A549 (cell line): Measurements from ENCODE around the gene SLC1A4. TPM values are rescaled to one million over a fixed set of nuclear protein-coding genes. Genes with fewer than 3 reads are reported as not detected.

Experiments used
- ATAC-seq, 2 experiments: fragments of 200-7000 bp in 1 of 2; fragments of >200 bp in 1 of 2; cut with Nextera tagmentation in 1 of 2; cut with Tn5 transposase in 1 of 2; 3 replicates each; pipeline versions ENCODE4 v1.8.0 to v1.9.1; 2018 to 2020; ENCODE audit warnings: mild to moderate bottlenecking in 1 of 2, moderate library complexity in 1 of 2
- CTCF ChIA-PET: fragments of 300-600 bp; sonication (Branson Sonifier 250); formaldehyde crosslinking; extraction: SDS; loops from one replicate; lab custom pipeline; 2021; ENCODE audit warnings: antibody characterized with exemption, inconsistent platforms; lab: Yijun Ruan, JAX
- POLR2A ChIA-PET: fragments of 350-600 bp; formaldehyde crosslinking; extraction: SDS; loops from one replicate; lab custom pipeline; 2021; ENCODE audit warnings: antibody characterized with exemption, inconsistent platforms; lab: Yijun Ruan, JAX
- DNase-seq, 2 experiments: peaks; one replicate each; pipeline versions ENCODE4 v3.0.0 to v3.0.0-alpha.2; 2011 to 2016; ENCODE audit warnings: low read depth in 1 of 2, low spot score in 1 of 2
- FAIRE-seq: peaks from 2 replicates; lab custom pipeline; 2011; peaks lifted over from hg19 to GRCh38; lab: Jason Lieb, UNC
- H3K27ac ChIP-seq, 2 experiments: fragments of >200 bp; sonication (Bioruptor Twin); formaldehyde crosslinking; 3 replicates each; pipeline ENCODE4 v1.5.1; 2016 to 2017
- H3K4me1 ChIP-seq: fragments of >200 bp; sonication (Bioruptor Twin); formaldehyde crosslinking; 3 replicates; pipeline ENCODE4 v1.6.1; 2016
- H3K4me2 ChIP-seq: fragments of >200 bp; sonication (Bioruptor Twin); formaldehyde crosslinking; 3 replicates; pipeline ENCODE4 v1.6.1; 2016
- H3K4me3 ChIP-seq: fragments of >200 bp; sonication (Bioruptor Twin); formaldehyde crosslinking; 3 replicates; pipeline ENCODE4 v1.5.1; 2016
- H3K9me3 ChIP-seq: fragments of >200 bp; sonication (Bioruptor Twin); formaldehyde crosslinking; 3 replicates; pipeline ENCODE4 v1.6.1; 2016
- BCL3 ChIP-seq: fragments of >200 bp; sonication (Bioruptor Twin); formaldehyde crosslinking; IDR thresholded peaks from 3 replicates; pipeline ENCODE4 v1.6.1; 2016
- BHLHE40 ChIP-seq: IDR thresholded peaks from 2 replicates; pipeline ENCODE4 v1.6.1; 2012; ENCODE audit warnings: low read depth, low read length, inconsistent platforms
- CHD4 ChIP-seq: fragments of 200-600 bp; sonication (generic); IDR thresholded peaks from 2 replicates; pipeline ENCODE4 v1.6.1; 2016; ENCODE audit warnings: antibody characterized with exemption, mild to moderate bottlenecking, borderline replicate concordance
- CTCF ChIP-seq: fragments of >200 bp; sonication (Bioruptor Twin); formaldehyde crosslinking; IDR thresholded peaks from 3 replicates; pipeline ENCODE4 v1.5.1; 2016
- E2F6 ChIP-seq: IDR thresholded peaks from 2 replicates; pipeline ENCODE4 v1.6.1; 2012; ENCODE audit warnings: low read depth, borderline replicate concordance
- EHMT2 ChIP-seq: fragments of 200-600 bp; sonication (generic); IDR thresholded peaks from 2 replicates; pipeline ENCODE4 v1.6.1; 2016; ENCODE audit warnings: antibody characterized with exemption, low read depth, mild to moderate bottlenecking, moderate library complexity
- ELK1 ChIP-seq: fragments of 150-350 bp; IDR thresholded peaks from 2 replicates; pipeline ENCODE4 v1.6.1; 2014; ENCODE audit warnings: low read depth, mild to moderate bottlenecking, low read length
- EP300 ChIP-seq, 2 experiments: fragments of >200 bp; sonication (Bioruptor Twin); formaldehyde crosslinking; IDR thresholded peaks; 2 replicates in 1 of 2; 3 replicates in 1 of 2; pipeline ENCODE4 v1.6.1; 2016 to 2017
- ESRRA ChIP-seq: fragments of 150-350 bp; IDR thresholded peaks from 2 replicates; pipeline ENCODE4 v1.6.1; 2014; ENCODE audit warnings: mild to moderate bottlenecking, low read length, borderline replicate concordance
- FOSB ChIP-seq: fragments of 250-450 bp; sonication (Bioruptor Pico); IDR thresholded peaks from 2 replicates; pipeline ENCODE4 v1.5.0; 2020; ENCODE audit warnings: mild to moderate bottlenecking, moderate library complexity
- HDAC2 ChIP-seq: fragments of 200-600 bp; sonication (generic); IDR thresholded peaks from 2 replicates; pipeline ENCODE4 v1.6.1; 2016
- HES2 ChIP-seq: fragments of >200 bp; sonication (Bioruptor Twin); formaldehyde crosslinking; IDR thresholded peaks from 2 replicates; pipeline ENCODE4 v1.6.1; 2016
- HOXA7 ChIP-seq: fragments of 250-450 bp; sonication (Bioruptor Pico); IDR thresholded peaks from 2 replicates; pipeline ENCODE4 v1.5.0; 2020; ENCODE audit warnings: mild to moderate bottlenecking, moderate library complexity
- HOXB13 ChIP-seq: fragments of 250-450 bp; sonication (Bioruptor Pico); IDR thresholded peaks from 2 replicates; pipeline ENCODE4 v1.5.0; 2020; ENCODE audit warnings: low read depth, mild to moderate bottlenecking, moderate library complexity
- HOXB5 ChIP-seq: fragments of 250-450 bp; sonication (Bioruptor Pico); IDR thresholded peaks from 2 replicates; pipeline ENCODE4 v1.5.0; 2020; ENCODE audit warnings: mild to moderate bottlenecking, moderate library complexity
- JUNB ChIP-seq: fragments of >200 bp; sonication (Bioruptor Twin); formaldehyde crosslinking; IDR thresholded peaks from 2 replicates; pipeline ENCODE4 v1.6.1; 2016
- MAFK ChIP-seq: fragments of 450-650 bp; IDR thresholded peaks from 2 replicates; pipeline ENCODE4 v1.6.1; 2014; ENCODE audit not compliant: partially characterized antibody
- MAX ChIP-seq: IDR thresholded peaks from 2 replicates; pipeline ENCODE4 v1.6.1; 2012
- MAZ ChIP-seq: fragments of 150-350 bp; IDR thresholded peaks from 2 replicates; pipeline ENCODE4 v1.6.1; 2014; ENCODE audit warnings: antibody characterized with exemption, low read depth, low read length, borderline replicate concordance
- MYC ChIP-seq: IDR thresholded peaks from 2 replicates; pipeline ENCODE4 v1.6.1; 2012; ENCODE audit warnings: mild to moderate bottlenecking, inconsistent platforms, low read length, improper control_type of control experiment, borderline replicate concordance
- NFE2L2 ChIP-seq: fragments of 150-350 bp; conservative IDR thresholded peaks from 2 replicates; pipeline ENCODE4 v1.6.1; 2014; ENCODE audit warnings: low read length
- PBX3 ChIP-seq: IDR thresholded peaks from 2 replicates; pipeline ENCODE4 v1.6.1; 2012
- PHF8 ChIP-seq: fragments of 200-600 bp; sonication (generic); IDR thresholded peaks from 2 replicates; pipeline ENCODE4 v1.6.1; 2016; ENCODE audit warnings: low read depth, mild to moderate bottlenecking, antibody characterized with exemption, moderate library complexity, borderline replicate concordance
- POLR2A ChIP-seq: IDR thresholded peaks from 2 replicates; pipeline ENCODE4 v1.6.1; 2012; ENCODE audit warnings: mild to moderate bottlenecking, low read length
- RAD21 ChIP-seq, 2 experiments: fragments of >200 bp in 1 of 2; sonication (Bioruptor Twin) in 1 of 2; formaldehyde crosslinking in 1 of 2; IDR thresholded peaks in 1 of 2; conservative IDR thresholded peaks in 1 of 2; 2 replicates in 1 of 2; 3 replicates in 1 of 2; pipeline ENCODE4 v1.6.1; 2012 to 2018; ENCODE audit warnings: inconsistent platforms in 1 of 2
- RNF2 ChIP-seq: fragments of 200-600 bp; sonication (generic); IDR thresholded peaks from 2 replicates; pipeline ENCODE4 v1.6.1; 2016; ENCODE audit warnings: low read depth, mild to moderate bottlenecking, antibody characterized with exemption, moderate library complexity, borderline replicate concordance
- SMC3 ChIP-seq: fragments of >200 bp; sonication (Bioruptor Twin); formaldehyde crosslinking; IDR thresholded peaks from 3 replicates; pipeline ENCODE4 v1.6.1; 2018; ENCODE audit warnings: inconsistent platforms
- SREBF2 ChIP-seq: fragments of 450-650 bp; IDR thresholded peaks from 2 replicates; pipeline ENCODE4 v1.6.1; 2014; ENCODE audit warnings: mild to moderate bottlenecking, moderate library complexity
- TFCP2L1 ChIP-seq: fragments of 250-450 bp; sonication (Bioruptor Pico); IDR thresholded peaks from 2 replicates; pipeline ENCODE4 v1.5.0; 2021; ENCODE audit warnings: mild to moderate bottlenecking
- TP53 ChIP-seq: fragments of 250-450 bp; sonication (Bioruptor Pico); IDR thresholded peaks from 2 replicates; pipeline ENCODE4 v1.5.0; 2021; ENCODE audit warnings: mild to moderate bottlenecking, moderate library complexity
- USF2 ChIP-seq: fragments of 450-650 bp; IDR thresholded peaks from 2 replicates; pipeline ENCODE4 v1.6.1; 2014; ENCODE audit warnings: antibody characterized with exemption
- ZC3H11A ChIP-seq: fragments of 450-650 bp; IDR thresholded peaks from 2 replicates; pipeline ENCODE4 v1.6.1; 2014; ENCODE audit warnings: antibody characterized with exemption, mild to moderate bottlenecking
- ZFP36 ChIP-seq: fragments of 450-650 bp; IDR thresholded peaks from 2 replicates; pipeline ENCODE4 v1.6.1; 2014; ENCODE audit warnings: borderline replicate concordance; ENCODE audit not compliant: partially characterized antibody
- ZNF302 ChIP-seq: fragments of 250-450 bp; sonication (Bioruptor Pico); IDR thresholded peaks from 2 replicates; pipeline ENCODE4 v1.9.0; 2021; ENCODE audit warnings: inconsistent platforms, mild to moderate bottlenecking, moderate library complexity
- WGBS: methylation state at CpG from one replicate; pipeline ENCODE4 v1.1.6; 2017; ENCODE audit errors: missing lambda C conversion rate; 5-methylcytosine and 5-hydroxymethylcytosine counted together
- polyA plus RNA-seq, 4 experiments: library from polyadenylated mRNA; depleted of rRNA in 3 of 4; stranded (reverse); fragments of >200 nt; fragmentation: RNase III in 1 of 4; extraction: RNeasy Plus Mini Kit Qiagen cat#74134 plus additional on column Dnase treatment in 1 of 4; gene quantifications; 2 replicates in 3 of 4; 3 replicates in 1 of 4; pipeline ENCODE4 v1.2.3, GENCODE V29; 2011 to 2017

Gene SLC1A4
- polyA plus RNA-seq, 2 of the 4 experiments (the other 2 are of a cell fraction): 9.1 to 26.4 TPM

GRCh38 chr2:65055422-65056214 is 66.4 kb downstream of the SLC1A4 start:
- no peak for FAIRE-seq
- TF ChIP-seq EP300 (IDR thresholded peaks at IDR 0.05) (no peak), TP53 (CRISPR knock-in tag) (no peak), HDAC2 (no peak), EHMT2 (no peak), HOXB5 (CRISPR knock-in tag) (no peak), RNF2 (peak; percentile 87; the same call in 1 of the 2 replicates), PBX3 (no peak), NFE2L2 (no peak), HOXB13 (CRISPR knock-in tag) (no peak), ELK1 (no peak), POLR2A (no peak), TFCP2L1 (no peak), FOSB (CRISPR knock-in tag) (no peak), CTCF (no peak), ZC3H11A (no peak), USF2 (peak; percentile 59; the same call in 1 of the 2 replicates), MAZ (no peak), ZNF302 (no peak), CHD4 (no peak), JUNB (no peak), E2F6 (peak; percentile 93), HOXA7 (no peak), ZFP36 (no peak), HES2 (no peak), BHLHE40 (no peak), MYC (no peak), RAD21 (conservative IDR thresholded peaks at IDR 0.05 in 1 of 2, IDR thresholded peaks at IDR 0.05 in 1 of 2) (no peak), MAX (peak; percentile 85), BCL3 (no peak), PHF8 (peak; percentile 23; the same call in 1 of the 2 replicates), MAFK (no peak), ESRRA (no peak), SREBF2 (no peak), SMC3 (no peak)

More at GRCh38 chr2:65055422-65056214, 66.4 kb downstream of the SLC1A4 start:
- Histone ChIP-seq H3K4me1 (peaks cover 16% of the 10 kb centered on the region), H3K9me3 (no peaks in the 10 kb centered on the region), H3K4me2 (peak overlapping the region; percentile 80), H3K27ac (peak overlapping the region; percentile 61 to 81), H3K4me3 (peak overlapping the region; percentile 67)
- CTCF ChIA-PET: interaction anchor here (0.9 to 6.5 kb wide), 14 partner anchors 9 to 143 kb away, joined by 3 to 35 read pairs (median 6); no protein-coding TSS in a partner anchor
- POLR2A ChIA-PET: interaction anchor here (0.5 to 2.5 kb wide), 12 partner anchors 9 to 630 kb away, joined by 3 to 23 read pairs (median 4); partner anchors contain the start of genes ACTR2, RAB1A and SLC1A4
- peak in 1 of 2 experiments; percentile 43 for DNase-seq
- 6% methylated on average over 42 of the region's 42 CpGs for WGBS
- peak; percentile 49 to 53 for ATAC-seq
